Omental fat pad (tissue), 4 donors: ENCODE measurements around the gene DCAF17. TPM values are rescaled to one million over a fixed set of nuclear protein-coding genes. Genes with fewer than 3 reads are reported as not detected.

Experiments
- ATAC-seq: fragments of 150-250 bp; one replicate; pipeline ENCODE4 v1.9.1; 2016; ENCODE audit warnings: mild to moderate bottlenecking, moderate library complexity; ENCODE audit not compliant: low FRiP score
- DNase-seq: peaks from one replicate; pipeline ENCODE4 v3.0.0-alpha.2; 2019; ENCODE audit warnings: low spot score
- total RNA-seq, 4 donors: library from RNA; depleted of rRNA; stranded (reverse); fragments of >200 nt; gene quantifications; one replicate each; pipeline ENCODE4 v1.1.0, GENCODE V29; 2016
- TF ChIP-seq, protein P1 (sequence below), 3 donors: fragments of 450-650 bp; IDR thresholded peaks; one replicate each; pipeline ENCODE4 v1.5.1; 2016 to 2017; ENCODE audit warnings: antibody characterized with exemption in 3 of 3, mild to moderate bottlenecking in 3 of 3, moderate library complexity in 2 of 3

The DCAF17 gene, protein sequence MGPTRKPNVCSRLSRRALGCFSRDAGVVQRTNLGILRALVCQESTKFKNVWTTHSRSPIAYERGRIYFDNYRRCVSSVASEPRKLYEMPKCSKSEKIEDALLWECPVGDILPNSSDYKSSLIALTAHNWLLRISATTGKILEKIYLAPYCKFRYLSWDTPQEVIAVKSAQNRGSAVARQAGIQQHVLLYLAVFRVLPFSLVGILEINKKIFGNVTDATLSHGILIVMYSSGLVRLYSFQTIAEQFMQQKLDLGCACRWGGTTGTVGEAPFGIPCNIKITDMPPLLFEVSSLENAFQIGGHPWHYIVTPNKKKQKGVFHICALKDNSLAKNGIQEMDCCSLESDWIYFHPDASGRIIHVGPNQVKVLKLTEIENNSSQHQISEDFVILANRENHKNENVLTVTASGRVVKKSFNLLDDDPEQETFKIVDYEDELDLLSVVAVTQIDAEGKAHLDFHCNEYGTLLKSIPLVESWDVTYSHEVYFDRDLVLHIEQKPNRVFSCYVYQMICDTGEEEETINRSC
- total RNA-seq: 10 to 100 TPM in 3 of 4 donors, 1 to 10 TPM in 1; 9.9 to 25.7 (median 15.1) TPM

DNA sequence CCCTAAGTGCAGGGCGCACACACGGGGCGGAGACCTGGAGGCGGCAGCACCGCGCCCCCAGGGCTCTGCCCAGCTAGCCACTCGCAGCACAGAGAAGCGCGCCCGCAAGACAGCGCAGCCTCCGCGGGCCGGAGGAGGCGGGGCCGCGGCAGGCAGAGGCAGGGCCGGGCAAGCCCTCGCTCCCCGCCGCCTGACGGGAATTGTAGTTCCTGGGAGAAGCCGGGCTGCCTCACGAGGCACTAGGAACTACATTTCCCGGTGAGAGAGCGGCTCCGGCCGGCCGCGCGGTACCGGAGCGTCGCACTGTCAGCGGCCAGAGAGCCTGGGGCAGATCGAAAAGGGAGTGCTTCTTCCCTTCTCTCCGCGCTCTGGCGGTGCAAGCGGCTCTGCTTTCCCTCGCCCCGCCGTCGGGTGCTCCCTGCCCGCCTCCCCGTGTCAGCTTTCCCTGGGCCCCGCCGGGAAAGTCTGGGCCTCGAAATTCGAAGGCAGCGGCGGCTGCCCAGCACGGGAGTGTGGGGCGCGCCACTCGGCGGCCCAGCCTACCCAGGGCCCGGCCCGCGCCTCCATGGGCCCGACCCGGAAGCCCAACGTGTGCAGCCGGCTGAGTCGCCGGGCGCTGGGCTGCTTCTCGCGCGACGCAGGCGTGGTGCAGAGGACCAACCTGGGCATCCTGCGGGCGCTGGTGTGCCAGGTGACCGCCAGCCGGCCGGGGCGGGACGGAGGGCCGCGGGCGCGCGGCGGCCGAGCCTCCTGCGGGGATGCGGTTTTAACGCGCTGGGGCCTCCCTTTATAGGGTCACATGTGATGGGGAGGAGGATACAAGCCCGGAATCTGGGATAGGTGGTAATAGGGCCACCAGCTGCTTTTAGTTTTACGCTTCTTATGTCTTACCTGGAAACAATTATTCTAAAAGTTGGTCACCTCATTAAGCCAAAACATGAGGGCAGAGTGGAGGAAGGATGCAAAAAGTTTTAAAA, at the start of gene DCAF17:
Gene DCAF17 (plus strand): TSS at position 214 of the 977 bp plus-strand sequence. CDS start 352 bp downstream, at position 566.
- ATAC-seq (peak; percentile 100), DNase-seq (peak; percentile 64)
- TF ChIP-seq, protein P1, sequence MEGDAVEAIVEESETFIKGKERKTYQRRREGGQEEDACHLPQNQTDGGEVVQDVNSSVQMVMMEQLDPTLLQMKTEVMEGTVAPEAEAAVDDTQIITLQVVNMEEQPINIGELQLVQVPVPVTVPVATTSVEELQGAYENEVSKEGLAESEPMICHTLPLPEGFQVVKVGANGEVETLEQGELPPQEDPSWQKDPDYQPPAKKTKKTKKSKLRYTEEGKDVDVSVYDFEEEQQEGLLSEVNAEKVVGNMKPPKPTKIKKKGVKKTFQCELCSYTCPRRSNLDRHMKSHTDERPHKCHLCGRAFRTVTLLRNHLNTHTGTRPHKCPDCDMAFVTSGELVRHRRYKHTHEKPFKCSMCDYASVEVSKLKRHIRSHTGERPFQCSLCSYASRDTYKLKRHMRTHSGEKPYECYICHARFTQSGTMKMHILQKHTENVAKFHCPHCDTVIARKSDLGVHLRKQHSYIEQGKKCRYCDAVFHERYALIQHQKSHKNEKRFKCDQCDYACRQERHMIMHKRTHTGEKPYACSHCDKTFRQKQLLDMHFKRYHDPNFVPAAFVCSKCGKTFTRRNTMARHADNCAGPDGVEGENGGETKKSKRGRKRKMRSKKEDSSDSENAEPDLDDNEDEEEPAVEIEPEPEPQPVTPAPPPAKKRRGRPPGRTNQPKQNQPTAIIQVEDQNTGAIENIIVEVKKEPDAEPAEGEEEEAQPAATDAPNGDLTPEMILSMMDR (IDR thresholded peaks at IDR 0.05): no peak

DNA sequence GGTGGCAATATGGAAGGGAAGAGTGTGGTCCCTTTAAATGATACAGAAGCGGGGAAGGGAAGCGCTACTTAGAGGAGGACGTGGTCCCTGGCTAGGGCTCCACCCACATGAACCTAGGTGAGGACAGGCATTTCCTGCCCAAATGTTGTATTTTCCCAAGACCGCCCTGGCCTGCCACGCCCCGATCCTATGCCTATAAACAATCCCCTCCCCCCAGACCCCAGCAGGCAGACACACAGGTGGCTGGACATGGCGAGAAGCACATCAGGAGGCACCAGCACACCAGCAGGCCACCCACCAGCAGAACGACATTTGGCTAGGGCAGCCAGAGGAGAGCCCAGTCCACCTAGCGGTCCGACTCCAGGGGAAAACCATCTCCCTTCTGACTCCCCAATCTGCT, 47.4 kb upstream of the DCAF17 start:
- DNase-seq: no peak
- no peak for ATAC-seq
- TF ChIP-seq, protein P1 (IDR thresholded peaks at IDR 0.05): no peak

DNA sequence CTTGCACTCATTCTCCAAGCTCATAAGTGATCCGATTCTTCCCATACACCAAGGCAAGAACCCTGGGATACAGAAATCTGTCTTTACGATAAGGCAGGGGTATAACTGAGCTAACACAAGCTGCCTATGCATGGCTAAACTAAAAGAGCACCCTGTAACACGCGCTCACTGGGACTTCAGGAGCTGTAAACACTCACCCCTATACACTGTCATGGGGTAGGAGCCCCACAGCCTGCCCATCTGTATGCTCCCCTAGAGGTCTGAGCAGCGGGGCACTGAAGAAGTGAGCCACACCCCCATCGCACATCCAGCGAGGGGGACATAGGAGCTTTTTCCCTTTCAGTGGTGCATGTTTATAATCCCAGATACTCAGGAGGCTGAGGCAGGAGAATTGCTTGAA, 47.0 kb upstream of the DCAF17 start:
- ATAC-seq: no peak
- no peak for DNase-seq
- TF ChIP-seq, protein P1 (IDR thresholded peaks at IDR 0.05): no peak

DNA sequence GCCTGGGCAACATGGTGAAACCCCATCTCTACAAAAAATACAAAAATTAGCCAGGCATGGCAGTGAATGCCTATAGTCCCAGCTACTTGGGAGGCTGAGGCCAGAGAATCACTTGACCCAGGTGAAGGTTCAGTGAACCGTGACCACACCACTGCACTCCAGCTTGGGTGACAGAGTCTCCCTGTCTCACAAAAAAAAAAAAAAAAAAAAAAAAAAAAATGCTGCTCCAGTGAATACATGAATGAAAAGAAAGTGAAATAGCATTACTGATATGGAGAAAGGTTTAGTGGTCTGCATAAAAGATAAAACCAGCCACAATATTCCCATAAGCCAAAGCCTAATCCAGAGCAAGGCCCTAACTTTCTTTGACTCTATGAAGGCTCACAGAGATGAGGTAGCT, 44.7 kb upstream of the DCAF17 start:
- ATAC-seq (no peak), DNase-seq (no peak)
- TF ChIP-seq, protein P1 (IDR thresholded peaks at IDR 0.05): no peak

DNA sequence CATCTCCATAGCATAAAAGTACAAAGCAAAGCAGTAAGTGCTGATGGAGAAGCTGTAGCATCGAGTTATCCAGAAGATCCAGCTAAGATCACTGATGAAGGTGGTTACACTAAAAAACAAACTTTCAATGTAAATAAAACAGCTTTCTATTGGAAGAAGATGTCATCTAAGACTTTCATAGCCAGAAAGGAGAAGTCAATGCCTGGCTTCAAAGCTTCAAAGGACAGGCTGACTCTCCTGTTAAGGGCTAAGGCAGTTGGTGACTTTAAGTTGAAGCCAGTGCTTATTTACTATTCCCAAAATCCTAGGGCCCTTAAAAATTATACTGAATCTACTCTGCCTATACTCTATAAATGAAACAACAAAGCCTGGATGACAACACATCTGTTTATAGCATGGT, 44.2 kb upstream of the DCAF17 start:
- TF ChIP-seq, protein P1 (IDR thresholded peaks at IDR 0.05): no peak
- DNase-seq (no peak), ATAC-seq (no peak)

DNA sequence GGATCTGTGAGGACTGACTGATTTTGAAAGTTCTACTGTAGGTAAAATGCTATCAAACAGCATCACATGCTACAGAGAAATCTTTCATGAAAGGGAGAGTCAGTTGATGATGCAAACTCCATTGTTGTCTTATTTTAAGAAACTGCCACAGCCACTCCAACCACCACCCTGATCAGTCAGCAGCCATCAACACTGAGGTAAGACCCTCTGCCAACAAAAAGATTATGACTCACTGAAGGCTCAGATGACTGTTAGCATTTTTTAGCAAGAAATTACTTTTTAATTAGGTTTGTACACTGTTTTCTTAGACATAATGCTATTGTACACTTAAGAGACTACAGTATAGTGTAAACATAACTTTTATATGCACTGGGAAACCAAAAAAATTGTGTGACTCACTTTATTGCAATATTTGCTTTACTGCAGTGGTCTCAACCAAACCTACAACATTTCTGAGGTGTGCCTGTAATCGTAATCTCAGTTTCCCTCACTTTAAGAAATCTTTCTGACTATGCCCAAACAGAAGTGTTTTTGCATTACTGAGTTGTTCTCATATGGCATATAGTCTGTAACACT, 43.0 kb upstream of the DCAF17 start:
- ATAC-seq (no peak), DNase-seq (no peak)
- TF ChIP-seq, protein P1 (IDR thresholded peaks at IDR 0.05): no peak
